Ovary (tissue), 3 donors: Measurements from ENCODE around the gene GATAD2A.

Experiments used
- EP300 ChIP-seq: sonication (generic); formaldehyde crosslinking; IDR thresholded peaks from one replicate; pipeline ENCODE4 v1.6.1; 2017; ENCODE audit warnings: antibody characterized with exemption
- POLR2A ChIP-seq: fragments of 450-650 bp; IDR thresholded peaks from one replicate; pipeline ENCODE4 v1.6.1; 2017; ENCODE audit warnings: antibody characterized with exemption, mild to moderate bottlenecking, moderate library complexity
- TF ChIP-seq, protein P1 (sequence below), 3 donors: fragments of 450-650 bp in 2 of 3; fragments of 200-600 bp in 1 of 3; IDR thresholded peaks; one replicate each; pipeline versions ENCODE4 v1.5.1 to v1.8.0; 2016 to 2022; ENCODE audit warnings: antibody characterized with exemption in 3 of 3, mild to moderate bottlenecking in 1 of 3
- donor health status: DM: no; HTN: no; CAD: no.

DNA sequence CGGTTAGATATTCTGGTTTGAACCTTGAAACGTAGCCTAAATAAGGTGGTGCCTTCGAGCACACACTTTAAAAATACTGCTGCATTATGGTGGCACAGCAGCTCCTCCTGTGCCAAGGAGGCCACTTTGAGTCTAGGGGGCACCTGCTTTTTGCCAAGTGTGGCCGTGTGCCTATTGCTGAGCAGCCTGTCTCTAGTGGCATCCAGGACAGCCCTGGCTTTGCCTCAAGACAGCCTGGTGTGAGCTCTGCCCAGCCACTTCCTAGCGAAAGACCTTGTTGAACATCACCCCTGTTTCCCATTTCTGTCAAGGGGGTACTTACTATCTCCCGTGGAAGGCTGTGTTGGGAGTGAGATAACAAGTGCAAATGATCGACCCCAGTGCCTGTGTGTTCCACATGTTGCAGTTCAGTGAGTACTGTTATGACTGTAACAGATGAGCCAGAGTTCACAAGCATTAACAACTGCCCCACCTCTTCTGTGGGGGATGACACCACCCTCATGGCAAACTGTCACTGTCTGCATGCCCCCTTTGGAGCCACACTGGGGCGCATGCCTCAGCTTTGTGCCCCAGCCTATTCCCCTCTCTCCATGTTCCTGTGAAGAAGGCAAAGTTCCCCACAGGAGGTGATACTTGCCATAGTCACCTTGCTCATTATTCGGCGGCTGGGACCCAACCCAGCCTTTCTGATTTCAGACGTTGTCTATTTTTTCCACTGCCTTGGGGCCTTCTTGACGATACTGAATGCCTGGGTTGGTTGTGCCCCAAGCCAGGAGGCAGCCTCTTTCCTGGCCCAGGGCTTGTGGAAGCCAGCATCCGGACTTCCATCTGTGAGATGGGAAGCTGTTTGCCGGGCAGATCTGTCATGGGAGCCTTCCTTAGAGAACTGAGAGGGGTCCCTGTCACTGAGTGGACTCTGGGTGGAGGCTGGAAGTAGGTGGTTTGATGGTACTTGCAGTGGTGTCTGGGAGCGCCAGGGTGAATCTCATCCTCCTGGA, 5.4 kb downstream of the GATAD2A start:
- TF ChIP-seq, protein P1, sequence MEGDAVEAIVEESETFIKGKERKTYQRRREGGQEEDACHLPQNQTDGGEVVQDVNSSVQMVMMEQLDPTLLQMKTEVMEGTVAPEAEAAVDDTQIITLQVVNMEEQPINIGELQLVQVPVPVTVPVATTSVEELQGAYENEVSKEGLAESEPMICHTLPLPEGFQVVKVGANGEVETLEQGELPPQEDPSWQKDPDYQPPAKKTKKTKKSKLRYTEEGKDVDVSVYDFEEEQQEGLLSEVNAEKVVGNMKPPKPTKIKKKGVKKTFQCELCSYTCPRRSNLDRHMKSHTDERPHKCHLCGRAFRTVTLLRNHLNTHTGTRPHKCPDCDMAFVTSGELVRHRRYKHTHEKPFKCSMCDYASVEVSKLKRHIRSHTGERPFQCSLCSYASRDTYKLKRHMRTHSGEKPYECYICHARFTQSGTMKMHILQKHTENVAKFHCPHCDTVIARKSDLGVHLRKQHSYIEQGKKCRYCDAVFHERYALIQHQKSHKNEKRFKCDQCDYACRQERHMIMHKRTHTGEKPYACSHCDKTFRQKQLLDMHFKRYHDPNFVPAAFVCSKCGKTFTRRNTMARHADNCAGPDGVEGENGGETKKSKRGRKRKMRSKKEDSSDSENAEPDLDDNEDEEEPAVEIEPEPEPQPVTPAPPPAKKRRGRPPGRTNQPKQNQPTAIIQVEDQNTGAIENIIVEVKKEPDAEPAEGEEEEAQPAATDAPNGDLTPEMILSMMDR (IDR thresholded peaks at IDR 0.05) = no peak
- TF ChIP-seq POLR2A (no peak), EP300 (no peak)
